Uterus (tissue), 4 donors: Measurements from ENCODE around the gene TAF11L13. TPM values are rescaled to one million over a fixed set of nuclear protein-coding genes. Genes with fewer than 3 reads are reported as not detected.
"Not testable (repeated sequence)": the region's sequence is repeated elsewhere in the genome, so short reads cannot be mapped to it uniquely, and the experiment has no call there.

Experiments
- DNase-seq, 2 donors: peaks; one replicate each; pipeline ENCODE4 v3.0.0-alpha.2; 2019 to 2020
- H3K27ac ChIP-seq, 2 donors: fragments of 200-600 bp; sonication (generic); 1 replicate in 1 of 2; 2 replicates in 1 of 2; pipeline ENCODE4 v1.5.1; 2016 to 2018
- H3K27me3 ChIP-seq, 2 donors: fragments of 200-600 bp; sonication (generic); one replicate each; pipeline ENCODE4 v1.5.1; 2018 to 2019; ENCODE audit warnings: control low read depth in 1 of 2
- H3K36me3 ChIP-seq, 2 donors: fragments of 200-600 bp; sonication (generic); one replicate each; pipeline ENCODE4 v1.5.1; 2019; ENCODE audit warnings: control low read depth in 1 of 2
- H3K4me1 ChIP-seq, 2 donors: fragments of 200-600 bp; sonication (generic); one replicate each; pipeline ENCODE4 v1.5.1; 2018 to 2019; ENCODE audit warnings: control low read depth in 1 of 2
- H3K4me3 ChIP-seq, 2 donors: fragments of 200-600 bp; sonication (generic); 1 replicate in 1 of 2; 2 replicates in 1 of 2; pipeline ENCODE4 v1.5.1; 2018 to 2019; ENCODE audit warnings: mild to moderate bottlenecking in 1 of 2
- H3K9me3 ChIP-seq, 2 donors: fragments of 200-600 bp; sonication (generic); one replicate each; pipeline ENCODE4 v1.5.1; 2019; ENCODE audit warnings: control low read depth in 1 of 2
- POLR2A ChIP-seq, 2 donors: fragments of 450-650 bp; IDR thresholded peaks; one replicate each; pipeline ENCODE4 v1.6.1; 2016; ENCODE audit warnings: antibody characterized with exemption in 2 of 2, mild to moderate bottlenecking in 1 of 2, moderate library complexity in 1 of 2
- intact Hi-C: fragments of 100-400 bp; cut with DNase I; formaldehyde crosslinking; loops from one replicate; pipeline ENCODE4 v1.15.1; 2023; ENCODE audit warnings: low total_unique reads
- total RNA-seq, 4 donors: library from RNA; depleted of rRNA in 3 of 4; stranded (reverse); fragments of >200 nt in 3 of 4; gene quantifications; one replicate each; pipeline versions ENCODE4 v1.1.0 to v1.2.4, GENCODE V29; 2014 to 2023
- TF ChIP-seq, protein P1 (sequence below), 4 experiments: fragments of 200-600 bp in 2 of 4; fragments of 450-650 bp in 2 of 4; sonication (generic) in 2 of 4; IDR thresholded peaks; one replicate each; pipeline ENCODE4 v1.5.1; 2016 to 2019; ENCODE audit warnings: antibody characterized with exemption in 4 of 4, mild to moderate bottlenecking in 2 of 4, moderate library complexity in 1 of 4
- donor health status: DM: yes; HTN: yes; CAD: no.

TAF11L13 gene
- total RNA-seq, 4 donors from 2014 or later, result not detected

DNA sequence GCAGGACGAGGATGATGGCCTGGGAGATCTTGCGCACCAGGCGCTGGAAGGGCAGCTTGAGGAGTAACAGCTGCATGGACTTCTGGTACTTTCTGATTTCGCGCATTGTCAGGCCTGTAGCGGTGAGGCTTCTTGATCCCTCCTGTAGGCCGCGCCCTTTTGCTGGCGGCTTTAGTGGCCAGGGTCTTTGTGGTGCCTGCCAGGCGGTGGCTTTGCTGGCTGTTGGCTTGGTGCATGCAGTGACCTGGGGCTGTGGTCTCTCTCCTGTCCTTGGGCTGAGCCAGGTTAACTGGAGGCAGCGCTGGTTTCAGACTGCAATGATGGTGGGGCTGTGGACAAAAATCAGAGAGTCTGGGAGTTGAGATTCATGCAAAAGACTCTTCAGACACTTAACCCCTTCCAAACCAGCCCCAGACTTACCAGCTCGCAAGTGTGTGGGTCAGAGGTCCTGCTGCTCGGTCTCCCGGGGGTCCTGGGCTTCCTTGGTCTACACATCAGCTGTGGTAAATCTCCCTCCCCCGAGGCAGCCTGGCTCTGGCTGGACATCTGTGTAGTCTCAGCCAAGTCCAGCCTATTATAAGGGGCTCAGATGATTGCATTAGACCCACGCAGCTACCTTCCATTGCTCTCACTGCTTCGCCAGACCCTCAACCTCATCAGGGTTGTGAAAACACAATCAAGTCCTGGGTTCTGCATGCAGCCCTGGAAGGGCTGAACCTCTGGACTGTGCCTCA, 16.8 kb upstream of the TAF11L13 start:
- Histone ChIP-seq H3K27me3 (no peaks in the 10 kb centered on the region), H3K9me3 (no peaks in the 10 kb centered on the region), H3K36me3 (no peaks in the 10 kb centered on the region), H3K4me3 (no peak overlapping the region), H3K4me1 (no peaks in the 10 kb centered on the region), H3K27ac (no peak overlapping the region)
- DNase-seq, result no peak
- intact Hi-C loops, result no loop called here
- TF ChIP-seq, protein P1, sequence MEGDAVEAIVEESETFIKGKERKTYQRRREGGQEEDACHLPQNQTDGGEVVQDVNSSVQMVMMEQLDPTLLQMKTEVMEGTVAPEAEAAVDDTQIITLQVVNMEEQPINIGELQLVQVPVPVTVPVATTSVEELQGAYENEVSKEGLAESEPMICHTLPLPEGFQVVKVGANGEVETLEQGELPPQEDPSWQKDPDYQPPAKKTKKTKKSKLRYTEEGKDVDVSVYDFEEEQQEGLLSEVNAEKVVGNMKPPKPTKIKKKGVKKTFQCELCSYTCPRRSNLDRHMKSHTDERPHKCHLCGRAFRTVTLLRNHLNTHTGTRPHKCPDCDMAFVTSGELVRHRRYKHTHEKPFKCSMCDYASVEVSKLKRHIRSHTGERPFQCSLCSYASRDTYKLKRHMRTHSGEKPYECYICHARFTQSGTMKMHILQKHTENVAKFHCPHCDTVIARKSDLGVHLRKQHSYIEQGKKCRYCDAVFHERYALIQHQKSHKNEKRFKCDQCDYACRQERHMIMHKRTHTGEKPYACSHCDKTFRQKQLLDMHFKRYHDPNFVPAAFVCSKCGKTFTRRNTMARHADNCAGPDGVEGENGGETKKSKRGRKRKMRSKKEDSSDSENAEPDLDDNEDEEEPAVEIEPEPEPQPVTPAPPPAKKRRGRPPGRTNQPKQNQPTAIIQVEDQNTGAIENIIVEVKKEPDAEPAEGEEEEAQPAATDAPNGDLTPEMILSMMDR (IDR thresholded peaks at IDR 0.05), result no peak
- no peak for TF ChIP-seq POLR2A (IDR thresholded peaks at IDR 0.05)

DNA sequence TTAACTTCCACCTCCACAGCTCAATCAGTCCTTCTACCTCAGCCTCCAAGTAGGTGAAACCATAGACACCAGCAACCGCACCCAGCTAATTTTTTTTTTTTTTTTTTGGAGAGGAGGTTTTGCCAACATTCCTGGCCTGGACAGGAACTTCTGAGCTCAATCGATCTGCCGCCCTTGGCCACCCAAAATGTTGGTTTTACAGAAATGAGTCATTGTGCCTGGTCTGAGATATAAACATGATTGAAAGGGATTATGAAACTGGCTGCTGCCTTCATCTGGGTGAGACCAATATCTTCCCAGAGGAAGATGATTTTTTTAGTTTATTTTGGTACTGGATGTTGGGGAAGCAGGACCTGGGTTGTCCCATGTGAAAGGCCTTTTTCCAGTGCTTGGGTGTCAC, 12.5 kb upstream of the TAF11L13 start:
- intact Hi-C loops, result no loop called here
- TF ChIP-seq, protein P1 (IDR thresholded peaks at IDR 0.05), result no peak
- TF ChIP-seq POLR2A (IDR thresholded peaks at IDR 0.05), result no peak
- no peak for DNase-seq
- Histone ChIP-seq H3K27me3 (no peaks in the 10 kb centered on the region), H3K36me3 (no peaks in the 10 kb centered on the region), H3K27ac (no peak overlapping the region), H3K4me3 (no peak overlapping the region), H3K9me3 (no peaks in the 10 kb centered on the region), H3K4me1 (no peaks in the 10 kb centered on the region)

DNA sequence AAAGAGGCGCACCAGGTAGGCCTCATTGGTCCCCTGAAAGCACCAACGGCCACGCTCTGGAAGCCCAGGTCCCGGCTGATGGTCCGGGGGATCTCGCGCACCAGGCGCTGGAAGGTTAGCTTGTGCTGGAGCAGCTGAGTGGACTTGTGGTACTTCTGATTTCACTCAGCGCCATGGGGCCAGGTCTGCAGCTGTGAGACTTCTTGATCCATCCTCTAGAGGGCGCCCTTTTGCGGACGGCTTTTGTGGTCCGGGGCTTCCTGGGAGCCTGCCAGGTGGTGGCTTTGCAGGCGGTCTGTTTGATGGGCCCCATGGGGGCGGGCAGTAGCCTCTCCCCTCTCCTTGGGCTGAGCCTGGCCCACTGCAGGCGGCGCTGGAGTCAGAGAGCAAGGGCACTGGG, 11.3 kb upstream of the TAF11L13 start:
- no peak overlapping the region for H3K4me3 ChIP-seq
- no peak overlapping the region for H3K27ac ChIP-seq
- H3K9me3 ChIP-seq, result no peaks in the 10 kb centered on the region
- no peaks in the 10 kb centered on the region for H3K36me3 ChIP-seq
- no peaks in the 10 kb centered on the region for H3K4me1 ChIP-seq
- intact Hi-C loops, result no loop called here
- DNase-seq, result no peak
- no peaks in the 10 kb centered on the region for H3K27me3 ChIP-seq
- no peak for TF ChIP-seq POLR2A (IDR thresholded peaks at IDR 0.05)
- TF ChIP-seq, protein P1 (IDR thresholded peaks at IDR 0.05), result no peak

DNA sequence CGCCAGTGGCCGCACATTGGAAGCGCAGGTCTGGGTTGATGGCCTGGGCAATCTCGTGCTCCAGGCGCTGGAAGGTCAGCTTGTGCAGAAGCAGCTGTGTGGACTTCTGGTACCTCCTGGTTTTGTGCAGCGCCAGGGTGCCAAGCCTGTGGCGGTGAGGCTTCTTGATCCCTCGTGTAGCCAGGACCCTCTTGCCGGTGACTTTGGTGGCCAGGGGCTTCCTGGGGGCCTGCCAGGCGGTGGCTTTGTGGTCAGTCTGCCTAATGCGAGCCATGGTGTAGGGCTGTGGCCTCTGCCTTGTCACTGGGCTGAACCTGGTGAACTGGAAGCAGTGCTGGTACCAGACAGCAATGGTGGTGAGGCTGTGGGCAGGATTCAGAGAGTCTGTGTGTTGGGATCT, 6.2 kb upstream of the TAF11L13 start:
- Histone ChIP-seq H3K36me3 (no peaks in the 10 kb centered on the region), H3K4me1 (no peaks in the 10 kb centered on the region), H3K27ac (no peak overlapping the region), H3K27me3 (no peaks in the 10 kb centered on the region), H3K9me3 (no peaks in the 10 kb centered on the region), H3K4me3 (no peak overlapping the region)
- no peak for TF ChIP-seq POLR2A (IDR thresholded peaks at IDR 0.05)
- TF ChIP-seq, protein P1 (IDR thresholded peaks at IDR 0.05), result no peak
- intact Hi-C loops, result no loop called here
- no peak for DNase-seq

DNA sequence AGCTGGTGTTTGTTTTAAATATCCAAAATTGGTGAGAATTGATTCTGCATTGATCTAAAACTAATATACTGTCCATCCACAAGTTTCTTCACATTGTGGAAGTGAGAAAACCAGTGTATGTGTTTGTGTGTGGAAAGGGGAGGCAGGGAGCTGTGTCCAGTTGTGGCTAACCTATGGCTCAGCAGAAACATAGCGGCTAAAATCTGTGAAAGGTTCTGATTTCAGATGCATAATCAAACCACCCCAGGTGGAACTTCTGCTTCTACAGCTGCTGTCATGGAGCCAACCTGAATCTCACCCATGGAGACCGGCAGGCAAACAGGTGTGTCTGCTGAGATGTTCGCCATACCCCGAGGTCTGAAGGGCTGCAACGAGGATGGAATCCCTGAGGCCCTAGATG, 2.3 kb downstream of the TAF11L13 start, which contains the start of gene TAF11L14:
Gene TAF11L14, plus strand, starts transcription at position 301 of the 400 bp plus-strand sequence.
- Histone ChIP-seq H3K27ac (no peak within 1 kb of the TSS), H3K27me3 (no peaks in the 10 kb centered on the region), H3K4me1 (no peaks in the 10 kb centered on the region), H3K36me3 (no peaks in the 10 kb centered on the region), H3K4me3 (no peak within 1 kb of the TSS), H3K9me3 (no peaks in the 10 kb centered on the region)
- DNase-seq, result no peak
- intact Hi-C loops, result no loop called here
- TF ChIP-seq POLR2A (IDR thresholded peaks at IDR 0.05), result no peak
- TF ChIP-seq, protein P1 (IDR thresholded peaks at IDR 0.05), result no peak

DNA sequence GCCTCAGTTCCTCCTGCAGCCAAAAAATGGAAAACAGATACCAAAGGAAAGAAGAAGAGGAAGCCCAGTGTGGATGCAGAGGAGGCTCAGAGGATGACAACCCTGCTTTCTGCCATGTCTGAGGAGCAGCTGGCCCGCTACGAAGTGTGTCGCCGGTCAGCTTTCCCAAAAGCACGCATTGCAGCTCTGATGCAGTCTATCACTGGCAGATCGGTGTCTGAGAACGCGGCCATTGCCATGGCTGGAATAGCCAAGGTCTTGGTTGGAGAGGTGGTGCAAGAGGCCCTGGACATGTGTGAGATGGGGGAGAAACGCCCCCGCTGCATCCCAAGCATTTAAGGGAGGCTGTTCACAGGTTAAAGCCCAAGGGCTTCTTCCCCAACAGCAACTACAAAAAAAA, 17.3 kb downstream of the TAF11L13 start:
- H3K4me1 ChIP-seq, H3K36me3 ChIP-seq, H3K4me3 ChIP-seq, intact Hi-C loops, DNase-seq, H3K27me3 ChIP-seq, H3K9me3 ChIP-seq, H3K27ac ChIP-seq: not testable (repeated sequence)

DNA sequence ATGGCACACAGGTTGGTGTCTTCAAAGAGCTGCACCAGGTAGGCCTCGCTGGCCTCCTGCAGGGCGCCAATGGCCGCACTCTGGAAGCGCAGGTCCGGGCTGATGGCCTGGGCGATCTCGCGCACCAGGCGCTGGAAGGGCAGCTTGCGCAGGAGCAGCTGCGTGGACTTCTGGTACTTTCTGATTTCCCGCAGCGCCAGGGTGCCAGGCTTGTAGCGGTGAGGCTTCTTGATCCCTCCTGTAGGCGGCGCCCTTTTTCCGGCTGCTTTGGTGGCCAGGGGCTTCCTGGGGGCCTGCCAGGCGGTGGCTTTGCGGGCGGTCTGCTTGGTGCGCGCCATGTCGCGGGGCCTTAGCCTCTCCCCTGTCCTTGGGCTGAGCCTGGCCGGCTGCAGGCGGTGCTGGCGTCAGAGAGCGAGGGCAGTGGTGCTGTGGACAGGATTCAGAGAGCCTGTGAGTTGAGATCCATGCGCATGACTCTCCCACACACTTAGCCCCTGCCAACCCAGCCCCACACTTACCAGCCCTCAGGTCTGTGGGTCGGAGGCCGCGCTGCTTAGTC, 23.4 kb downstream of the TAF11L13 start:
- H3K9me3 ChIP-seq, H3K27me3 ChIP-seq, intact Hi-C loops: not testable (repeated sequence)

More for the DNA sequence above, 23.4 kb downstream of the TAF11L13 start:
- H3K4me3 ChIP-seq, H3K36me3 ChIP-seq, H3K27ac ChIP-seq, H3K4me1 ChIP-seq, DNase-seq: not testable (repeated sequence)
